PC-9 (cell line): ENCODE data around the gene LHFPL2.

Source experiments
- CTCF ChIP-seq: fragments of 200-600 bp; sonication (generic); conservative IDR thresholded peaks from 2 replicates; pipeline ENCODE4 v1.6.1; 2017; ENCODE audit warnings: mixed run types, antibody characterized with exemption, mild to moderate bottlenecking, moderate library complexity
- EZH2 ChIP-seq: fragments of 200-600 bp; sonication (generic); IDR thresholded peaks from 2 replicates; pipeline ENCODE4 v1.8.0; 2017; ENCODE audit warnings: antibody characterized with exemption, low read depth

DNA sequence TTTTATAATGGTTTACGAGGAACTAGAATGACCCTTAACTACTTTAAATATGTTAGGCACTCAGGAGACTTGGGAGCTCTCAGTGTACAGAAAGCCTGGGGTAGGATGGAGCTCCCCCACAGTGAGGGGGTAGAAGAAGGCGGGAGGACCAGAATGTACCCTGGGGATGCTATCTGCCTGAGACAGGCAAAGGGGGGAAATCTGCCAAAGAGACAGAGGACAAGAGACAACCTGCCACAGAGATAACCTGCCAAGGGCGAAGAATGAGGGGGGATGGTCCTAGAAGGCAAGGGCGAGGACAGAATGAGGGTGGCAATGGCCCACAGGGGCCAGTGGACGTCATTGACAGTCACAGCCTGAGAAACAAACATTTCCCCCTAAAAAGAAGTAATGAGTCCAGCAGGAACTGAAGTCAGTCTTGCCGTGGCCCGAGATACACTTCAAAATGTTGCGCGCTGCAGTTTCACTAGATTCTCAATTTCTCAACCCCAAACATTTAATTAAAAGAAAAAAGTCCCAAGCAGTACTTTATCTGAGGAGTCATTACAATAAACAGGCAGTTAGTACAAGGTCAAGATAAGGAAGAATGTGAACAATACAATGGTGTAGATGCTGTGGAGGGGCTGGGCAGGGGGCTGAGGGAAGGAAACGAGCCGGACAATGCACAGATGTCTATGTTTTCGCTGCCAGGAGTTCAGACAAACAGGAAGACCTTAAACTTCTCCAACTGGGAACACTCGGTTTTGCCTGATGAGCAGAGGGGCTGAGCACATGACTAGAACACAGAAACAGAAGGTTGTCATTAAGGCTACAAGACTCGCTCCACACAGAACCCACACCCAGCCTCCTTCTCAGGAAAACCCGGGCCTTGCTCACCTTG is 125.0 kb downstream of the LHFPL2 start:
- TF ChIP-seq CTCF: no peak
- no peak for TF ChIP-seq EZH2
